ENCODE data around the gene CTTNBP2NL.

- no peak for TF ChIP-seq POLR2A (IDR thresholded peaks at IDR 0.05; ENCODE audit: low read depth, low read length)
- TF ChIP-seq ELK1 (IDR thresholded peaks at IDR 0.05; ENCODE audit: borderline replicate concordance, low read depth, low read length), result no peak
- no peak for TF ChIP-seq CTCF (conservative IDR thresholded peaks at IDR 0.05; ENCODE audit: low read depth, low read length)
- no peak for TF ChIP-seq RFX5 (IDR thresholded peaks at IDR 0.05; ENCODE audit: low read depth, low read length)
- no peak for TF ChIP-seq CHD1 (IDR thresholded peaks at IDR 0.05; ENCODE audit: low read depth, low read length)
- no peak for TF ChIP-seq RAD21 (IDR thresholded peaks at IDR 0.05; ENCODE audit: low read length)
- TF ChIP-seq BHLHE40 (IDR thresholded peaks at IDR 0.05; ENCODE audit: low read depth, low read length), result no peak
- no peak for TF ChIP-seq MAZ (IDR thresholded peaks at IDR 0.05; ENCODE audit: borderline replicate concordance, low read depth, low read length)
- no peak for TF ChIP-seq SMC3 (IDR thresholded peaks at IDR 0.05; ENCODE audit: low read depth, low read length)
- TF ChIP-seq CEBPB (IDR thresholded peaks at IDR 0.05; ENCODE audit: low read depth, low read length), result no peak
- TF ChIP-seq FOS (IDR thresholded peaks at IDR 0.05; ENCODE audit: low read depth, low read length), result no peak
These were observed 53.6 kb downstream of the CTTNBP2NL start for GRCh38 chr1:112449630-112449983.
